ACC112 (cell line): Measurements from ENCODE around the gene PCDHGA12.
"Not testable (repeated sequence)": the region's sequence is repeated elsewhere in the genome, so short reads cannot be mapped to it uniquely, and the experiment has no call there.

Experiments
- H2AFZ ChIP-seq: fragments of 200-600 bp; sonication (generic); one replicate; pipeline ENCODE4 v1.6.0; 2017; ENCODE audit warnings: antibody characterized with exemption, low read length; ENCODE audit not compliant: unreplicated experiment
- H3K27ac ChIP-seq: fragments of 200-600 bp; sonication (generic); 2 replicates; pipeline ENCODE4 v1.5.1; 2014; ENCODE audit warnings: low read depth, mild to moderate bottlenecking, antibody characterized with exemption, low read length, moderate library complexity
- H3K27me3 ChIP-seq: fragments of 200-600 bp; sonication (generic); 2 replicates; pipeline ENCODE4 v1.6.1; 2014; ENCODE audit warnings: mild to moderate bottlenecking, antibody characterized with exemption, low read length, moderate library complexity, mixed read lengths; ENCODE audit not compliant: insufficient read depth
- H3K36me3 ChIP-seq: fragments of 200-600 bp; sonication (generic); 2 replicates; pipeline ENCODE4 v1.6.1; 2016; ENCODE audit warnings: mild to moderate bottlenecking, antibody characterized with exemption, low read length, moderate library complexity, mixed read lengths; ENCODE audit not compliant: insufficient read depth
- H3K4me1 ChIP-seq: fragments of 200-600 bp; sonication (generic); one replicate; pipeline ENCODE4 v1.6.1; 2016; ENCODE audit warnings: low read length, mixed read lengths; ENCODE audit not compliant: insufficient read depth, unreplicated experiment, control insufficient read depth
- H3K4me3 ChIP-seq: fragments of 200-600 bp; sonication (generic); 2 replicates; pipeline ENCODE4 v1.5.1; 2014; ENCODE audit warnings: mild to moderate bottlenecking, low read depth, low read length
- H3K79me2 ChIP-seq: fragments of 200-600 bp; sonication (generic); one replicate; pipeline ENCODE4 v1.6.0; 2016; ENCODE audit warnings: low read length; ENCODE audit not compliant: control insufficient read depth, unreplicated experiment, insufficient read depth

The PCDHGA12 gene

GRCh38 chr5:141393267-141393666 is 37.0 kb upstream of the PCDHGA12 start:
- H3K4me3 ChIP-seq = peak overlapping the region; percentile 67; the same call in 1 of the 2 replicates
- H3K79me2 ChIP-seq = no peaks in the 10 kb centered on the region
- H3K4me1 ChIP-seq = no peaks in the 10 kb centered on the region
- no peaks in the 10 kb centered on the region for H3K36me3 ChIP-seq
- peaks cover 81% of the 10 kb centered on the region for H3K27me3 ChIP-seq
- H2AFZ ChIP-seq = no peak overlapping the region
- no peak overlapping the region for H3K27ac ChIP-seq

DNA sequence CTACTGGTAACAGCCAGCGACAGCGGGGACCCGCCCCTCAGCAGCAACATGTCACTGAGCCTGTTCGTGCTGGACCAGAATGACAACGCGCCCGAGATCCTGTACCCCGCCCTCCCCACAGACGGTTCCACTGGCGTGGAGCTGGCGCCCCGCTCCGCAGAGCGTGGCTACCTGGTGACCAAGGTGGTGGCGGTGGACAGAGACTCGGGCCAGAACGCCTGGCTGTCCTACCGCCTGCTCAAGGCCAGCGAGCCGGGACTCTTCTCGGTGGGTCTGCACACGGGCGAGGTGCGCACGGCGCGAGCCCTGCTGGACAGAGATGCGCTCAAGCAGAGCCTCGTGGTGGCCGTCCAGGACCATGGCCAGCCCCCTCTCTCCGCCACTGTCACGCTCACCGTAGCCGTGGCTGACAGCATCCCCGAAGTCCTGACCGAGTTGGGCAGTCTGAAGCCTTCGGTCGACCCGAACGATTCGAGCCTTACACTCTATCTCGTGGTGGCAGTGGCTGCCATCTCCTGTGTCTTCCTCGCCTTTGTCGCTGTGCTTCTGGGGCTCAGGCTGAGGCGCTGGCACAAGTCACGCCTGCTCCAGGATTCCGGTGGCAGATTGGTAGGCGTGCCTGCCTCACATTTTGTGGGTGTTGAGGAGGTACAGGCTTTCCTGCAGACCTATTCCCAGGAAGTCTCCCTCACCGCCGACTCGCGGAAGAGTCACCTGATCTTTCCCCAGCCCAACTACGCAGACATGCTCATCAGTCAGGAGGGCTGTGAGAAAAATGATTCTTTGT is 35.7 kb upstream of the PCDHGA12 start:
- not testable (repeated sequence) for H2AFZ ChIP-seq, H3K36me3 ChIP-seq, H3K4me3 ChIP-seq, H3K79me2 ChIP-seq, H3K4me1 ChIP-seq, H3K27ac ChIP-seq
- peaks cover 80% of the 10 kb centered on the region for H3K27me3 ChIP-seq

GRCh38 chr5:141397756-141398551 is 32.4 kb upstream of the PCDHGA12 start, which contains the start of gene PCDHGB5:
Gene PCDHGB5, plus strand, starts transcription at chr5:141397947. Its CDS starts 181 bp downstream, at chr5:141398128.
- H3K4me1 ChIP-seq, H3K79me2 ChIP-seq, H3K27ac ChIP-seq, H3K36me3 ChIP-seq: not testable (repeated sequence)
- Histone ChIP-seq H2AFZ (peak within 1 kb of the TSS; percentile 45), H3K4me3 (peak within 1 kb of the TSS; percentile 76), H3K27me3 (peaks cover 79% of the 10 kb centered on the region)

- Histone ChIP-seq H3K27ac (no peak overlapping the region), H2AFZ (no peak overlapping the region), H3K27me3 (peaks cover 79% of the 10 kb centered on the region), H3K4me3 (peak overlapping the region; percentile 45; the same call in 1 of the 2 replicates), H3K36me3 (peaks cover 5% of the 10 kb centered on the region; the same call in 1 of the 2 replicates), H3K4me1 (no peaks in the 10 kb centered on the region), H3K79me2 (no peaks in the 10 kb centered on the region)
Observed at GRCh38 chr5:141398608-141399007, 31.7 kb upstream of the PCDHGA12 start.

DNA sequence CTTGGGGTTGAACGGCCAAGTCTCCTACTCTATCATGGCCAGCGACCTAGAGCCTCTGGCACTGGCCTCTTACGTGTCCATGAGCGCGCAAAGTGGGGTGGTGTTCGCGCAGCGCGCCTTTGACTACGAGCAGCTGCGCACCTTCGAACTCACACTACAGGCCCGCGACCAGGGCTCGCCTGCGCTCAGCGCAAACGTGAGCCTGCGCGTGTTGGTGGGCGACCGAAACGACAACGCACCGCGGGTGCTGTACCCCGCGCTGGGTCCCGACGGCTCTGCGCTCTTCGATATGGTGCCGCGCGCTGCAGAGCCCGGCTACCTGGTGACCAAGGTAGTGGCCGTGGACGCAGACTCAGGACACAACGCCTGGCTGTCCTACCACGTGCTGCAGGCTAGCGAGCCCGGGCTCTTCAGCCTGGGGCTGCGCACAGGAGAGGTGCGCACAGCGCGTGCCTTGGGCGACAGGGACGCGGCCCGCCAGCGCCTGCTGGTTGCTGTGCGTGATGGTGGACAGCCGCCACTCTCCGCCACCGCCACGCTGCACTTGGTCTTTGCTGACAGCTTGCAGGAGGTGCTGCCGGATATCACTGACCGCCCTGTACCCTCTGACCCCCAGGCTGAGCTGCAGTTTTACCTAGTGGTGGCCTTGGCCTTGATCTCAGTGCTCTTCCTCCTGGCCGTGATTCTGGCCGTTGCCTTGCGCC is 30.6 kb upstream of the PCDHGA12 start:
- Histone ChIP-seq H3K27me3 (peaks cover 81% of the 10 kb centered on the region), H3K4me3 (no peak overlapping the region), H3K36me3 (peaks cover 5% of the 10 kb centered on the region), H3K4me1 (no peaks in the 10 kb centered on the region), H3K79me2 (no peaks in the 10 kb centered on the region), H2AFZ (no peak overlapping the region), H3K27ac (no peak overlapping the region)

DNA sequence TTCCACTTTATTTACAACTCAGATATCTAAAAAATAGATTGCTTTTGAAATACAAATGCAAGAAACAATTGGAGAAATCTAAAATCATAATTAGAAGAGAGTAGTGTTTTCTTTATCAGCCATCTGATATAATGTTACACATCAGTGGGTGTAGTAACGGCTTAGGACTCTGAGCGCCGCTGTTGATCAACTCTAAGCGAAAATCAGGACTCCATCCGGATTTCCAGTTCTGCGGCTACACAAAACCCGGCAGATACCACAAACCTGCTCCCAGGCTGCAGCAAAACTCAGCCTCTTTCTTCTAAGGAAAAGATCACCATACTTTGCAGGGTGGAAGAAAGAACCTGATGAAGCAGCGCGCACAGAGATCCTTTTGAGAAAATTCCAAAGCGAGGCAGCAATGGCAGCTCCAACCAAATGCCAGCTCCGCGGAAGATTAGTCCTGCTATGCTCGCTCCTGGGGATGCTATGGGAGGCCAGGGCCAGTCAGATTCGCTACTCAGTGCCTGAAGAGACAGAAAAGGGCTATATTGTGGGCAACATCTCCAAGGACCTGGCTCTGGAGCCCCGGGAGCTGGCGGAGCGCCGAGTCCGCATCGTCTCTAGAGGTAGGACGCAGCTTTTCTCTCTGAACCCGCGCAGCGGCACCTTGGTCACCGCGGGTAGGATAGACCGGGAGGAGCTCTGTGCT is 27.6 kb upstream of the PCDHGA12 start, which contains the start of gene PCDHGA9:
Gene PCDHGA9 (plus strand): TSS at position 226 of the 691 bp plus-strand sequence. CDS start 175 bp downstream, at position 401.
- peaks cover 79% of the 10 kb centered on the region for H3K27me3 ChIP-seq

GRCh38 chr5:141403387-141403786 is 26.9 kb upstream of the PCDHGA12 start:
- peak overlapping the region; percentile 58; the same call in 1 of the 2 replicates for H3K4me3 ChIP-seq
- H3K4me1 ChIP-seq = no peaks in the 10 kb centered on the region
- no peaks in the 10 kb centered on the region for H3K79me2 ChIP-seq
- peaks cover 85% of the 10 kb centered on the region for H3K27me3 ChIP-seq
- H3K36me3 ChIP-seq = peaks cover 5% of the 10 kb centered on the region
- no peak overlapping the region for H2AFZ ChIP-seq
- H3K27ac ChIP-seq = no peak overlapping the region

More for the DNA sequence above, 27.6 kb upstream of the PCDHGA12 start, which contains the start of gene PCDHGA9:
- Histone ChIP-seq H3K27ac (no peak within 1 kb of the TSS), H3K4me1 (no peaks in the 10 kb centered on the region), H3K79me2 (no peaks in the 10 kb centered on the region), H2AFZ (no peak within 1 kb of the TSS), H3K4me3 (peak within 1 kb of the TSS; percentile 58), H3K36me3 (peaks cover 5% of the 10 kb centered on the region)

- not testable (repeated sequence) for H3K4me1 ChIP-seq, H3K36me3 ChIP-seq, H3K4me3 ChIP-seq, H2AFZ ChIP-seq, H3K27ac ChIP-seq, H3K79me2 ChIP-seq
- H3K27me3 ChIP-seq = peaks cover 65% of the 10 kb centered on the region
Observed at GRCh38 chr5:141407790-141408505, 22.4 kb upstream of the PCDHGA12 start, which contains the start of gene PCDHGB6. Gene PCDHGB6, plus strand, starts transcription at chr5:141408021. Its CDS starts 182 bp downstream, at chr5:141408203.

- H3K36me3 ChIP-seq = no peaks in the 10 kb centered on the region
- no peaks in the 10 kb centered on the region for H3K4me1 ChIP-seq
- no peak overlapping the region for H3K27ac ChIP-seq
- H3K4me3 ChIP-seq = no peak overlapping the region
- H3K79me2 ChIP-seq = no peaks in the 10 kb centered on the region
- peaks cover 62% of the 10 kb centered on the region for H3K27me3 ChIP-seq
- no peak overlapping the region for H2AFZ ChIP-seq
Observed at GRCh38 chr5:141409598-141410306, 20.6 kb upstream of the PCDHGA12 start.
